ENCODE results near the gene CTH.
A peak's percentile ranks its signal among the peaks of the same experiment; 100 is the strongest.
"Not testable (repeated sequence)": the region's sequence is repeated elsewhere in the genome, so short reads cannot be mapped to it uniquely, and the experiment has no call there.

The CTH gene

DNA sequence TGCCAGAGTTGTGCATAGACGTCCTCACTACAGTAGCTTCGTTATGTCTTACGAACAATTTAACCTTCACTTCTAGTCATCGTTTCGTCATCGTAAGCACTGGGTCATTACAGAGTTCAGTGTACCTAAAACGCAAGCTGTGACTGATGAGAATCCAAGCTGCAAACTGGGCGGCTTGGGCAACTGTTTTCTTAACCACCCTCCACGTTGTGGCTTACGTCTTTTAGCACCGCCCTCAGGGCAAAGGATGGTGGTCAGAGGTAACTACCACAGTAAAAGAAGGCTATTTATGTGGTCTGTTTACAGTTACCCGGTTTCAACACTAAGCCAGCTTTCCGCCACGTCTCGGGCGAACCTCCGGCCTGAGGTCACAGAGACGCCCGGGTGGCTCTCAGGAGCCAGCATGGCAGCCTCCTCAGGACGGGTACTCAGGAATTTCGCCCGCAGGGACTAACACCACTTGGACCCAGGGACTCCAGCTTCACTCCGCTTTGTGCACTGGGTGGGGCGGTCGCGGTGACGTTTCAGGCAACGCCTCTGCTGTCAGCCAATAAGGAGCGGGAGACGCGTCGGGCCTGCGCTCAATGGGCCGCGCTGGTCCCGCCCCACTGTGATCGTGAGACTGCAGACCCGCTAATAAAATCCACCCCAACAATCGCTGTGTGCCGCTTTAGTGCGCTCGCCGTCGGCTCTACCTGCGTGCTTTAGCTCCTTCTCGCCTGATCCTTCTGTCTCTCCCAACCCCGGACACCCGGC is at the start of gene CTH:
Gene CTH (plus strand): TSS at position 665 of the 756 bp plus-strand sequence. CDS start 148 bp downstream, outside the sequence.
- peak; percentile 98 for DNase-seq

DNA sequence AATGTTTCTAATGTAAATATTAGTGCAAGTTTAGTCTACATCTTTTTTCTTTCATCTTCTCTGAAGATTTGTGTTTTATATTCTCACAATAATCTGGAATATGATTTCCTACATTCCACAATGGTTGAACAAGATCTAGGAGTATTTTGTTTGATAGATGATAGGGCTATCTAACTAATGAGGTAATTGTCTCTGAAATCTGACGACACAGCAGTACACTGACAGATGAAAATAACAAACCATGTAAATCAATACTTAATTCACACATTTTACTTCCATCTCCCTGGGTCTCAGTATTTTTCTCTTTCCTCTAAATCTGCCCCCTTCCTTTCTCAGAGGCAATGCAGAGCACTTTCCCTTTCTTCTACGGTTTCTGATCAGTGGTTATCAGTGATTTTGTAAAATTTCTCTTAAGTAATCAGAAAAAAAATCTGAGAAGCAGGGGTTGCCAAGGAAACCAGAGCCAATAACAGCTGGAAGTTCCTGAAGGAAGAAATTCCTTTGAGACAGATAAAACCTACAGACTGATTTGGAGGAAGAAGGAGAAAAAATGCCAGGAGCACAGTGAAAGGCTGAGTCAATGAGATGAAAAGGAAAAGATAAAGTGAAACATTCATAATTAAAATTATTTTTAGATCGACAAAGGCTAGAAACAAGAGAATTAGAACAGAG is 49.2 kb upstream of the CTH start:
- no peak for DNase-seq

DNA sequence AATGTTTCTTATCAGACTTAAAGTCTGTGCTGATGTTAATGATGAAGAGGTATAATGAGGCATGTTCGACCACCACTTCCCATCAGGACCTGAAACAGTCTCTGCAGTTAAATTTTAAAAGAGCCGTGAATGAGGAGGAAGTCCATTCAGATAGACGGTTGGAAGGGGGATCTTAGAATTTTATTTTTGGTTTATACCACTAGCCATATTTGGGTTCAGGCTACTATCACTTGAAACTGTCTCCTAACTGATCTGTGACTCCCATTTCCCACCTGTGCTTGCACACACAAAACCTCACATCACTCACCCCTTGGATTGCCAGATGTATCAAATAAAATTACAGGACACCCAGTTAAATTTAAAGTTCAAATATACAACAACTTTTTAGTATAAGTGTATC is 46.6 kb upstream of the CTH start:
- no peak for DNase-seq

DNA sequence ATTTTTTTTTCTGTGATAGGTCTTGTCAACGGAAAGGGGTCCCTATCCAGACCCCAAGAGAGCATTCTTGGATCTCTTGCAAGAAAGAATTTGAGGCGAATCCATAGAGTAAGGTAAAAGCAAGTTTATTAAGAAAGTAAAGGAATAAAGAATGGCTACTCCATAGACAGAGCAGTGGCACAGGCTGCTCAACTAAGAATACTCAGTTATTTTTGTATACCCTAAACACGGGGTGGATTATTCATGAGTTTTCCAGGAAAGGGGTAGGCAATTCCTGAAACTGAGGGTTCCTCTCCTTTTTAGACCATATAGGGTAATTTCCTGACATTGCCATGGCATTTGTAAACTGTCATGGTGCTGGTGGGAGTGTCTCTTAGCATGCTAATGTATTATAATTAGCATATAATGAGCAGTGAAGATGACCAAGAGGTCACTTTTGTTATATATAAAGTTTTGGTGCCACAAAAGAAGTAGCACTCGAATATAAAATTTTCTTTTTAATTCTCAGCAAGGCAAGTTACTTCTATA is 44.6 kb upstream of the CTH start:
- DNase-seq, result not testable (repeated sequence)

DNA sequence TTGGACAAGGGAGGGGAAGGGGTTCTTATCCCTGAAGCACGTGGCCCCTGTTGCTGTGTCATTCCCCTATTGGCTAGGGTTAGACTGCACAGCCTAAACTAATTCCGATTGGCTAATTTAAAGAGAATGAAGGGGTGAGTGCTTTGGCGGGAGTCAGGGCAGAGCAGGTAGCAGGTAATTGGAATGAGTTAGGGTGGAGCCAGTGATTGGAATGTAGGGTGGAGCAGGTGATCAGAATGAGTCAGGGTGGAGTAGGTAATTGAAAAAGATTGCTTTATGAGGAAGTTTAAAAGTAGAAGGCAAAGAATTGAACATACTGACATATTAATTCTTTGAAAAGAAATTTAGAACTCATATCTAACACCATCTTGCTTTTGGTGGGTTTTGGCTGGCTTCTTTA is 44.1 kb upstream of the CTH start:
- not testable (repeated sequence) for DNase-seq

DNA sequence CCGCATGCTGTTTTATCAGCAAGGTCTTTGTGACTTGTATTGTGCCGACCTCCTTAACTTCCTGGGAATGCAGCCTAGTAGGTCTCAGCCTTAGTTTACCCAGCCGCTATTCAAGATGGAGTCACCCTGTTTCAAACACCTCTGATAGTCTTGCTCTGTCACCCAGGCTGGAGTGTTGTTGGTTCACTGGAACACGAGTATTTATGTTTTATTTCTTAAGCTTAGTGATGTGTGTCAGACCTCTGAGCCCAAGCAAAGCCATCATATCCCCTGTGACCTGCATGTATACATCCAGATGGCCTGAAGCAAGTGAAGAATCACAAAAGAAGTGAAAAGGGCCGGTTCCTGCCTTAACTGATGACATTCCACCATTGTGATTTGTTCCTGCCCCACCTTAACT is 43.7 kb upstream of the CTH start:
- DNase-seq, result not testable (repeated sequence)

DNA sequence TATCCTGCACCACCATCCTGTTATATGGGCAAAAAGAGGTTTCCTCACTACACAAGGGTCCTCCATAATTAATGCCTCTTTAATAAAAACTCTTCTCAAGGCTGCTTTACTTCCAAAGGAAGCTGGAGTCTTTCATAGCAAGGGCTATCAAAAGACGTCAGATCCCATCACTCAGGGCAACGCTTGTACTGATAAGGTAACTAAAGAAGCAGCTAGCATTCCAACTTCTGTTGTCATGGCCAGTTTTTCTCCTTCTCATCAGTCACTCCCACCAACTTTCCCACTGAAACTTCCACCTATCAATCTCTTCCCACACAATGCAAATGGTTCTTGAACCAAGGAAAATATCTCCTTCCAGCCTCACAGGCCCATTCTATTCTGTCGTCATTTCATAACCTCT is 39.5 kb upstream of the CTH start:
- DNase-seq, result not testable (repeated sequence)

DNA sequence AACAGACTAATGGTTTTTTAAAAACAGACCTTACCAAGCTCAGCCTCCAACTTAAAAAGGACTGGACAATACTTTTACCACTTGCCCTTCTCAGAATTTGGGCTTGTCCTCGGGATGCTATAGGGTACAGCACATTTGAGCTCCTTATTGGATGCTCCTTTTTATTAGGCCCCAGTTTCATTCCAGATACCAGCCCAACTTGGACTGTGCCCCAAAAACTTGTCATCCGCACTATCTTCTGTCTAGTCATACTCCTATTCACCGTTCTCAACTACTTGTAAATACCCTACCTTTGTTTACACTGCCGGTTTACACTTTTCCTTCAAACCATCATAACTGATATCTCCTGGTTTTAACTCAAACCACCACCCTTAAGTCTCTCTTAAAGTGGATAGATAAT is 38.6 kb upstream of the CTH start:
- DNase-seq, result no peak

DNA sequence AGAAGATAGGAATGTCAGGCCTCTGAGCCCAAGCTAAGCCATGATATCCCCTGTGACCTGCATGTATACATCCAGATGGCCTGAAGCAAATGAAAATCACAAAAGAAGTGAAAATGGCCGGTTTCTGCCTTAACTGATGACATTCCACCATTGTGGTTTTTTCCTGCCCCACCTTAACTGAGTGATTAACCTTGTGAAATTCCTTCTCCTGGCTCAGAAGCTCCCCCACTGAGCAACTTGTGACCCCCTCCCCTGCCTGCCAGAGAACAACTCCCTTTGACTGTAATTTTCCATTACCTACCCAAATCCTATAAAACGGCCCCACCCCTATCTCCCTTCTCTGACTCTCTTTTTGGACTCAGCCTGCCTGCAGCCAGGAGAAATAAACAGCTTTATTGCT is 37.5 kb upstream of the CTH start:
- not testable (repeated sequence) for DNase-seq

DNA sequence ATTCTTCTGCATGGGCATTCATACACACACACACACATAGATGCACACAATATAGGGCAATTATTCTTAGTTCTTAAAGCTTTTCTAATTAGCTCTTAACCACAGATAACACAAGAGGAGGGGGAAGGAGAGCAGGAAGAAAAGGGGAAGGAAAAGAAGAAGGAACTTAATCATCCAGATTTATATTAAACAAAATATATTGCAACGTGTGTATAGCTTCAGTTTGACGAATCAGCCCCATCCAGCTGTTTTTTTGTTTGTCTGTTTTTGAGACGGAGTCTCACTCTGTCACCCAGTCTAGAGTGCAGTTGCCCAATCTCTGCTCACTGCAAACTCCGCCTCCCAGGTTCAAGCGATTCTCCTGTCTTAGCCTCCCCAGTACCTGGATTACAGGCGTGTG is 34.9 kb upstream of the CTH start:
- DNase-seq, result no peak

DNA sequence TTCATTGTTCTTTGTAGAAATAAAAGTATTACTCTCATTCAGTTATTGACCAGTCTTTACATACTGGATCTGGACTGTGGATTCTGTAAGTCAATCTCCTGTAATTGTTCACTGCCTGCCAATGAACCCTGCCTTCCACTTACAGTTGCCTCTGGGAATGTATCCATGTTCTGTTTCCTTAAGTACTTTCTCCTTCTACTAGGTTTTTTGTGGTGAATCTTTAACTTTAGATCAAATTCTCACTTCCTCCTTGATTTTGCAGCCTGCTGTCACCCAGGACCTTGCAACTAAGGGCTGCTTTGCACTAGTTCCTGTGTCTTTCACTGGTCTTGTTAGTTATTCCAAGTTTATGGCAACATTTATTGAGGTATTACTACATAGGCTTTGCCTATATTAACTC is 28.4 kb upstream of the CTH start:
- DNase-seq, result no peak

DNA sequence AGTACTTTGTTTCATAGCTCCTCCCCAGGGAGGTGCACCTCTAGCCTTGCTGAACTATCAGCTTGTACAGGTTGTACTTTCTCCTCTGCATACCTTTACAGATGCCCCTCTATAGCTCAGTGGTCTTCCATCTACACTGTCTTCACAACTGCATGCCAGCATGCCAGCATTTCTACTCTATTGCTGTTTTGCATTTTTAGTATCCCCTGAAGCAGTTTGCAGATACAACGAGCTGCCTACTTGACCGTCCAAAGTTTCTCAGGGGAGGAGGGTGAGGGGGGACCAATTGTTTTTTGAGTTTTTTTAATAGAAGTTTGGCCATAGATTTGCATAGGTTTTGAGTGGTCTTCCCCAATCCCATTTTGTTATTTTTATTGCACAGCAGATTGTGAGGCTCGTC is 27.6 kb upstream of the CTH start:
- no peak for DNase-seq

DNA sequence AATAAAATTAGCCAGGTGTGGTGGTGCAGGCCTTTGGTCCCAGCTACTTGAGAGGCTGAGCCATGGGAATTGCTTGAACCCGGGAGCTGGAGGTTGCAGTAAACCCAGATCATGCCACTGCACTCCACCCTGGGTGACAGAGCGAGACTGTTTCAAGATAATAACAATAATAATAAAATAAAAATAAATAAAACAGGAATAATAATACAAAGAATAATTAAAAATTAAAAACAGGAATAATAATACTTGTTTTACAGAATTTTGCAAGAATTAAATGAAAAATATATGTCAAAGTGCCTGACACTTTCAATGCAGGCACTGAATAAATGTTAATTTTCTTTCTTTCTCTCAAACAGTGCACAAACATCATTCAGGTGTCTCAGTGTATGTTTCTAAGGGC is 26.5 kb upstream of the CTH start:
- DNase-seq, result no peak

DNA sequence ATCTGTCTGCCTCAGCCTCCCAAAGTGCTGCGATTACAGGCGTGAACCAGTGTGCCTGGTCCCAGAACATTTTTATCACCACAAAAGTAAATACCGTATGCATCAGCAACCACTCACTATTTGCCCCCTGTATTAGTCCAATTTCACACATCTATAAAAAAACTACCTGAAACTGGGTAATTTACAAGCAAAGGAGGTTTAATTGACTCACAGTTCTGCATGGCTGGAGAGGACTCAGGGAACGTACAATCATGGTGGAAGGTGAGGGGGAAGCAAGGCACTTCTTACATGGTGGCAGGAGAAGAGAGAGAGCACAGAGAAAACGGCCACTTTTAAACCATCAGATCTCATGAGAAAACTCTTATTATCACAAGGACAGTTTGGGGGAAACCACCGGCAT is 25.6 kb upstream of the CTH start:
- DNase-seq, result no peak

DNA sequence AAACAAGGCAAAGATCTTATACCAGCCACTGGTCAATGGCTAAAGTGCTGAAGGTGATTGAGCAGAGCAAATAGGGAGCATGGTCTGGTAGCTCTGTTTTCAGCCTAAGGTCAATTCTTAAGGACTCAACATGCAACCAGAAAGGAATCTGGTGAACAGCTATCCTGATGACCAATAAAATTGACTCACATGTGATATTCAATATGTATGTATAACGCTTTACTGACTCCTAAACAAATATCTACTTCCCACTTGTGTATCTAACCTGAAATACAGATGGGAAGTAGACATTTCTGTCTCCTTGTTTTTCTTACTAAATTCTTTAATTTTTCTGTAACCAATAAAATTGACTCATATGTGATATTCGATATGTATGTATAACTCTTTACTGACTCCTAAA is 24.9 kb upstream of the CTH start:
- DNase-seq, result no peak

DNA sequence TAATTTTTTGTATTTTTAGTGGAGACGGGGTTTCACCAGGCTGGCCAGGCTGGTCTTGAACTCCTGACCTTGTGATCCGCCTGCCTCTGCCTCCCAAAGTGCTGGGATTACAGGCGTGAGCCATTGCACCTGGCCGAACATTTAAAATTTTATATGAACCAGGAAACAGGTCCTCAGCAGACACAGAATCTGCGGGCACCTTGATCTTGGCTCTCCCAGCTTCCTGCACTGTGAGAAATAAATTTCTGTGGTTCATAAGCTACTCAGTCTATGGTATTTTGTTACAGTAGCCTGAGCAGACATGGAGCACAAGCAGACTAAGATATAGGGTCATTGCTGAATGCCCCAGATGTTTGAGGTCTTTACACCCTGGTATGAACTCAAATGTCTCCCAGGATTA is 23.6 kb upstream of the CTH start:
- DNase-seq, result no peak

DNA sequence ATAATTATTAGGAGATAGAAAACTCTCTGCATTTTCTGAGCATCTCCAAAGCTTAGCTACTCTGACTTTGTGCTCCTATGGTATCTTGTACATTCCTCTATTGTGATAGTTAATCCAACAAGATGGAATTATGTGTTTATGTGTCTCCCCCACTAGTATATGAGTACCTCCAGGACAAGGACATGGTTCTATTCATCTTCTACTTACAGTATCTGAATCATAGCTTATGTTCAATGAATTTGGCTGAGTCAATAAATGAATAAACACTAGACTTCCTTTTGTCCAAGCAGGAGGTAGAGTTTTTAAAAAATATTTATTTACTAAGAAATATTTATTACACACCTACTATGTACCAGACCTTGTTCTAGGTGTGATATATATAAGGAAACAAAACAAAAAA is 18.4 kb upstream of the CTH start:
- DNase-seq, result no peak

DNA sequence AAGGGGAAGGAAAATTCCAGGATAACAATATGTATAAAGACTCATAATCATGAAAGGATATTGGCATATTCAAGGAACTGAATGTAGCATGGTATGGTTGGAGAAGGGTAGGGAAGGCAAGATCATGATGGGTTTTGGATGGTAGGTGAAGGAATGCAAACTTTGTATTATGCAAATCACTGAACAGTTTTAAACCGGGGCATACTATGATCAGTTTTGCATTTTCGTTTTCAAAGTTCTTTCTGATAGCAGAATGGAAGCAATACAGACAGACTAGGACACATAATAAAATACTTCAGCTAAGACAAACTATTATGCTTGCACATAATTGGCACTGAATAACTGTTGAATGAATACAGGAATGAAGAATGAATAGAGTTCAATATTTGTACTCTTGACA is 14.5 kb upstream of the CTH start:
- no peak for DNase-seq

DNA sequence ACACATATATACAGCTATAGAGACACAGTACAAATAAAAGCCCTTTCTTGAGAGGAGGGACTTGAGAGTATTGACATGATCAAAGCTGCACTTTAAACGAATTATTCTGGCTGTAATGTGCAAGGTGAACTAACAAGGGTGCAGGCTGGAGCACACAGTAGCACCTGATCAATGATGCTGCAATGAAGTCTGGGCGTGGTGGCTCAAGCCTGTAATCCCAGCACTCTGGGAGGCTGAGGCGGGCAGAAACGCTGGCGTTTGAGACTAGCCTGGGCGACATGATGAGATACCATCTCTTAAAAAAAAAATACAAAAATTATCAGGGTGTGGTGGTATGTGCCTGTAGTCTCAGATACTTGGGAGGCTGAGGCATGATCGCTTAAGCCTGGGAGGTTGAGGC is 14.1 kb upstream of the CTH start:
- DNase-seq, result no peak

DNA sequence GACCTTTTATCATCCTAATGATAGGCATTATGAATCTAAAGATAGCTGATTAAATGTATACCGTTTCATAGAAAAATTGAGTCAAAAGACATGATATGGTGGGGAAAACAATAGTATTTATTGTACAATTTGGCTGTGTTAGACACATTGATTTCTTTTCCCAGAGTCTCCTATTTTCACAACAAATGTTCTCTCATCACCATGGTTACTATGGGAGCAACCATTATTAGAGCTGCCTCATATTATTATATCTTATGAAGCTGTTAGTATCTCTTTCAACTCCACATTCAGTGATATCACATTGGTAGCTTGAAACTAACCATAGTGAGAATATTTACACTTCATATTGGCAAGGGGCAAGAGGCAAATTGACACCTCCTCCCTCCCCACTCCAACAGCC is 10.7 kb upstream of the CTH start:
- DNase-seq, result peak; percentile 35

DNA sequence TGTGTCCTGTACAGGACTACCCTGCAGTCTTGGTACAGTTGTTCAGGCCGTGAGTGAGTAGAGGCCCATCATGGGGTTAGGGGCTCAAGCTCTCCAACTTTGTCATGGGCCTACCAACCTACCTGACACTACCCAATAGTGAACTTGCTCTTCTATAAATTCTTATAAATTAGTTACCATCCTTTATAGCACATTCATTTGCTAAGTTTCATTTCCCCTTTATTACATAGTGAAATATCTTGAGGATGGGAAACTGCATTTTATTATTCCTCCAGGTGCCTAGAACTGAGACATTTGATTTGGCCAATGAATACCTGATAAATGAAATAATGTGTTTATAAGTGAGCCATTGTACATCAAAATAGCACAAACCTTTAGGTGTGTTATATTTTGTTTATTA is 9.1 kb upstream of the CTH start:
- no peak for DNase-seq

DNA sequence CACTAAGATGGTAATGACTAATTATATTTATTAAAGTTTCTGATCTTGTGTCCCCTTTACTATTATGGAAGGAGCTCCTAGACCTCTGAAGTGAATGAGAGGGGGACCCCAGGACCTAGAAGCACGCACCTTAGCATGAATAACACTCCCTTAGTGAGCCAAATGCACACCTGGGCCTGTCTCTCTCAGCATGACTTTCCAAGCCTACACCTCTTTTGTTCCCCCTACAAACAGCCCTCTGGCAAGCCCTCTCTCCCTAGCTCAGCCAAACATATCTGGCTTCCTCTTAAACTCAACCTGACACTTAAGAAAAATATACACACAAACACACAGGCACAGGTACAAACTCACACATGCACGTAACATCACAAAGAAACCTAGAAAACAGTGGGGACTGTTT is 7.3 kb upstream of the CTH start:
- DNase-seq, result no peak

DNA sequence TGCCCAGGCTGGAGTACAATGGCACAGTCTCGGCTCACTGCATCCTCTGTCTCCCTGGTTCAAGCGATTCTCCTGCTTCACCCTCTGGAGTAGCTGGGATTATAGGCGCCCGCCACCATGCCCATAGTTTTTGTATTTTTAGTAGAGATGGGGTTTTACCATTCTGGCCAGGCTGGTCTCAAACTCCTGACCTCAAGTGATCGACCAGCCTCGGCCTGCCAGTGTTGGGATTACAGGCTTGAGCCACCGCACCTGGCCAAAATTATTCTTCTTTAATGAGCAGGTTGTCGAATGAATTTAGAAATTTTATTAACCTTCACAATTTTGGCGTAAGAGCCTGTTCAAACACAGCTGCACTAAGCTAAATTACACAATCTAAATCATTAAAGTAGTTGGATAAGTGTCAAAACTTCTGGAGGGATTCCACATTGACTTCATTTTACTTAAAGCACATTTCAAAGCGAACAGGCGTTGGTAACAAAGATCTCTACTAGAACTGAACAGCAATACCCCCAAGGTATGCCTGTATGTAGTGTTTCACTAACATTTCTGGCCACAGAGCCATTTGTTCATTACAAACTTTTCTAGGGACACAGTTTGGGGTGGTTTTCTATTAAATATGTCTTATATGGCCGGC is 5.2 kb upstream of the CTH start:
- DNase-seq, result no peak

DNA sequence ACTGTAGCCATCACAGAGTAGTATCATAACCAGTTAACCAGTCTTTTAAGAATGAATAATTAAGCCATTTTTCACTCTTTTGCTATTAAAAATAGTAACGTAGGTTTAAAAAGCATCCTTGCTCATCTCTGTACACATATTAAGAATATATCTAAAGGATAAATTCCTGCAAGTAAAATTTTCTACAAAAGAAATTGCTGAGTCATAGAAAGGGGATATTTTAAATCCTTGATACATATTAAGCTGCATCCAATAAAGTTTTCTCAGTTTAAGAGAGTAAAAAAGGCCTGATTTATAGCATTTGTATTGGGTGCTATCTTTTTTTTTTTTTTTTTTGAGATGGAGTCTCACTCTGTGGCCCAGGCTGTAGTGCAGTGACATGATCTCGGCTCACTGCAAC is 1.9 kb upstream of the CTH start:
- no peak for DNase-seq

Measured in NCI-H2227 treated with DMSO at 0.1 percent for 48 hours (cell line).